Measurements from ENCODE around the gene ETV5.
"Not testable (repeated sequence)": the region's sequence is repeated elsewhere in the genome, so short reads cannot be mapped to it uniquely, and the experiment has no call there.

Gene ETV5

DNA sequence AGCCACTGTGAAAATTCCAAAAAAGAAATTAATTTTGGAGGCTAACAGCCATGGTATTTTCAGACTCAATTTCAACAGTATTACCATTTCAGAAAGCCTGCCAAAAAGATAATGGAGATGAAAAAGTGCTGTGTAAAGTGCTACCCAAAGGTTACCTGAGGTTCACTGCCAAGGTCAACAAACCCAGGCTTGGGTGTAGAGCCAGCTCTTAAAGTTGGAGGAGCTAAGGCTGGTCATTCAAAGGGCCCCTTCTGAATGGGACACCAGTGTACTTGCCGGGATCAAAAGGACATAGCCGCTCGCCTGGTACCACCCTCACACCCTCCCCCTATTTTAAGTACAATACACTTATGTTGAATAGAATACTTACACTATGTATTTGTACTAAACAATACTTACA is 64.5 kb downstream of the ETV5 start:
- H3K4me3 ChIP-seq (ENCODE audit: control insufficient read depth, low read depth, low read length): no peak overlapping the region
- DNase-seq (ENCODE audit: low read depth): no peak

DNA sequence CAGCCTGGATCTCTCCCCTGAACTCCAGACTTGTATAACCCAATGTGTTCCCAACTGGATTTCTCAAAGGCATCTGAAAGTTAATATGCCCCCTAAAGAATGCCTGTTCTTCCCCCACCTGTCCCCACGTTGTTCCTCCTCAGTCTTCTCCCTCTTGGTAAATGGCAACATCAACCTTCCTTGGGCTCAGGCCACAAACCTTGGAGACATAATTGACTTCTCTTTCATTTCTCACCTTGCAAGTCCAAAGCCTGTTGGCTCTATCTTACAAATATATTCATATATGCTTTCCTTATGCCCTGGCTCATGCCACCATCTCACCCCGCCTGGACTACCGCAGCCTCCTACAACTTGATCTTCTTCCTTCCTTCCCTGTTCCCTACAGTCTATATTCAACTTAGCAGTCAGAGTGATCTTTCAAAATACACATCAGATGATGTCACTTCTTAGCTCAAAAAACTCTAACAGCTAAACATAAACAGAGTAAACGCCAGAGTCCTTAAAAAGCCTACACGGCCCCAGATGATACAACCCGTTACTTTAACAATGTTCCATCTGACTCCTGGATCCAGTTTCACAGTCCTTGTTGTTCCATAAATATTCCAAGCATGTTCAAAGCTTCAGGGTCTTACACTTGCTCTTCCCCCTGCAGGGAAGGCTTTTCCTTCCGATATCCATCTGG is 66.2 kb downstream of the ETV5 start:
- no peak for DNase-seq (ENCODE audit: low read depth)
- H3K4me3 ChIP-seq (ENCODE audit: control insufficient read depth, low read depth, low read length): no peak overlapping the region
- TF ChIP-seq CTCF (IDR thresholded peaks at IDR 0.05; ENCODE audit: control insufficient read depth, insufficient read depth, low read depth, low read length, missing control alignments): no peak

More for the DNA sequence above, 64.5 kb downstream of the ETV5 start:
- TF ChIP-seq CTCF (IDR thresholded peaks at IDR 0.05; ENCODE audit: control insufficient read depth, insufficient read depth, low read depth, low read length, missing control alignments): no peak

- H3K4me3 ChIP-seq (ENCODE audit: control insufficient read depth, low read depth, low read length): no peak overlapping the region
- TF ChIP-seq CTCF (IDR thresholded peaks at IDR 0.05; ENCODE audit: control insufficient read depth, insufficient read depth, low read depth, low read length, missing control alignments): no peak
- DNase-seq (ENCODE audit: low read depth): no peak
Measured at GRCh38 chr3:186042036-186042435, 66.9 kb downstream of the ETV5 start.

DNA sequence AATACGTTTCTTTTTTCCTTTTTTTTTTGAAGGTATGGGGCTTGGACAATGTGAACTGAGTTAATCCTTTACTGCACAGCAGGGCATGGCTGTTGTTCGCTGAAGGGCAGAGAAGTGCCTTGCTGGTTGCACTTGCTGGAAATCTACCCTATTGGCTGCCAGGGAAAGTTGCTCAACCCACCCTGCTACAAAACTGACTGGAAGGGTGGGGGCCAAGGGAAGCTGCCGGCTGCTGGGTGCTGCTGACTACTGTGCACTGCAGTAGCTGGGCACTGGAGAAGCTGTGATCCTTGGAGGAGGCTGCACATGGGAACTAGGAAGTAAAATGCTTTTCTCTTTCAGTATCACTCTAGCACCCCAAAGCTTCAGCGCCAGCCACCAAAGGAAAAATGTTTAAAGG is 70.5 kb downstream of the ETV5 start:
- DNase-seq (ENCODE audit: low read depth): no peak
- no peak overlapping the region for H3K4me3 ChIP-seq (ENCODE audit: control insufficient read depth, low read depth, low read length)
- TF ChIP-seq CTCF (IDR thresholded peaks at IDR 0.05; ENCODE audit: control insufficient read depth, insufficient read depth, low read depth, low read length, missing control alignments): no peak

DNA sequence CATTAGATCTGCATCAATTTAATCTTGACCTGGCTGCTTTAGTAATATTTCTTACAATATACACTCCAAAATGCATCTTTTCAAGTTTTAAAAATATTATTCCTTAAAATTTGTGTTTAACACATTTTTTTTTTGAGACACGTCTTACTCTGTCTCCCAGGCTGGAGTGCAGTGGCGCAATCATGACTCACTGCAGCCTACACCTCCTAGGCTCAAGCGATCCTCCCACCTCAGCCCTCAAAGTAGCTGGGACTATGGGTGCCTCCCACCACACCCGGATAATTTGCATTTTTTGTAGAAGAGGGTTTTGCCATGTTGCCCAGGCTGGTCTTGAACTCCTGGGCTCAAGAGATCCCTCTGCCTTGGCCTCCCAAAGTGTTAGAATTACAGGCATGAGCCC is 73.6 kb downstream of the ETV5 start:
- DNase-seq (ENCODE audit: low read depth): no peak
- no peak overlapping the region for H3K4me3 ChIP-seq (ENCODE audit: control insufficient read depth, low read depth, low read length)
- no peak for TF ChIP-seq CTCF (IDR thresholded peaks at IDR 0.05; ENCODE audit: control insufficient read depth, insufficient read depth, low read depth, low read length, missing control alignments)

DNA sequence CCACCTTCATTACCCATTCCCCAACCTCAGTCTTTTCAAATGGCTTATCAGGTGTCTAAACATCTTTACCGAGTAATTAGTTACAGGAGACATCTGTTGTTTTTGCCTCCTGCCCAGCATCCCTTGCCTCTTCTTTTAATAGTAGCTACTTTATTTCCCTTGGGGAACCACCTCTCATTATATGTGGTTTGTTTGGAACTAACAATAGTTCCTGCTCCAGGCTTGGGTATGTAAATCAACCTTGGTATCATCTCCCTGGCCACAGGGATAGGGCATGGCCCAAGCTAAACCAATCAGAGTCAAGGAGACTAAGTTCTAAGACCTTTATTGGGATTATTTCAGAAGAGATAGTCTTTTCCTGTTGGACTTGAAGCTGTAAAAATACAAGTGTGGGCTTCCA is 76.6 kb downstream of the ETV5 start:
- no peak for TF ChIP-seq CTCF (IDR thresholded peaks at IDR 0.05; ENCODE audit: control insufficient read depth, insufficient read depth, low read depth, low read length, missing control alignments)
- no peak for DNase-seq (ENCODE audit: low read depth)
- H3K4me3 ChIP-seq (ENCODE audit: control insufficient read depth, low read depth, low read length): no peak overlapping the region

DNA sequence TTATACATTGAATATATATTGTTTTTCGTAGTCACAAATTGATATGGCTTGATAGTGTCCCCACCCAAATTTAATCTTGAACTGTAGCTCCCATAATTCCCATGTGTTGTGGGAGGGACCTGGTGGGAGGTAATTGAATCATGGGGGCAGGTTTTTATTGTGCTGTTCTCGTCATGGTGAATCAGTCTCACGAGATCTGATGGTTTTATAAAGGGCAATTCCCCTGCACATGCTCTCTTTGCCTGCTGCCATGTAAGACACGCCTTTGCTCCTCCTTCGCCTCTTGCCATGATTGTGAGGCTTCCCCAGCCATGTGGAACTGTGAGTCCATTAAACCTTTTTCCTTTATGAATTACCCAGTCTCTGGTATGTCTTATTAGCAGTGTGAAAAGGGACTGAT is 82.9 kb downstream of the ETV5 start:
- H3K4me3 ChIP-seq (ENCODE audit: control insufficient read depth, low read depth, low read length); DNase-seq (ENCODE audit: low read depth): not testable (repeated sequence)

Data from AG09309 (cell line).